NOMO-1 treated with dmso at 0.1 percent for 144 hours (cell line): Measurements from ENCODE around the gene TMPRSS11B.
"Not testable (repeated sequence)": the region's sequence is repeated elsewhere in the genome, so short reads cannot be mapped to it uniquely, and the experiment has no call there.

Experiments used
- DNase-seq: peaks from one replicate; lab custom pipeline; 2025; ENCODE audit not compliant: unreplicated experiment; lab: John Stamatoyannopoulos, UW

Gene TMPRSS11B

DNA sequence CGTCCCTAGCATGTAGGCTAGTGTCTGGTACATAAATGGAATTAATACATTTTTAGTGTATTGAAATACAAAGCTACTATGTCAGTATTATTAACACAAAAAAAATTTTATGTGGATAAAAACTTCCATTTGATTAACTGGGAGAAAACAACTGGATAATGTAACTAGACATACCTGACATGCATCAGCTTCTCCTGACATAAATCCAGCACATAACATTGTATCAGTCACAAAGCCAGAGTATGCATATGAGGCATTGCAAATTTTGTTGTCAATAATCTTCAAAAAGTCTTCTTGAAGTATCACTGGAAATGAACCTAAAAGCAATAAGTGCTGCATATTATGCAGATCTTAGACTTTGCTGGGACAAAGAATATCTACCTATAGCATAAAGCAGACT lies 16.9 kb downstream of the TMPRSS11B start:
- no peak for DNase-seq

DNA sequence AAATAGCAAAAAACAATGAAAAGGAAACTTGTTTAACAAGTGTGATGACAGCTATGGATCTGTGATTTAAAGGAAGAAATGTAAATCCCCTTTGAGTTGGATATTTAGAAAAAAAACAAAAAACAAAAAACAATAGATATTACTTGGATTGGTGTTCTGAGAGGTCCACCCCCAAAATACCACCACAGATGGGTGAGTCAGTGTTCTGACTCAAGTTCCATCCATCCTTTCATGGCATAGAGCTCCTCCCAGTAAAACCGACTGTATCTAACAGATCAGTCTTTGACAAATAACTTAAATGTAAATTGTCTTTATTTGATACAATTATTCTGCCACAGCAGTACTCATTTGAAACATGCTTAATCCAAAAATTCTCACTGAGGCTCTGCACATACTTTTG lies 27.4 kb downstream of the TMPRSS11B start:
- DNase-seq: no peak

DNA sequence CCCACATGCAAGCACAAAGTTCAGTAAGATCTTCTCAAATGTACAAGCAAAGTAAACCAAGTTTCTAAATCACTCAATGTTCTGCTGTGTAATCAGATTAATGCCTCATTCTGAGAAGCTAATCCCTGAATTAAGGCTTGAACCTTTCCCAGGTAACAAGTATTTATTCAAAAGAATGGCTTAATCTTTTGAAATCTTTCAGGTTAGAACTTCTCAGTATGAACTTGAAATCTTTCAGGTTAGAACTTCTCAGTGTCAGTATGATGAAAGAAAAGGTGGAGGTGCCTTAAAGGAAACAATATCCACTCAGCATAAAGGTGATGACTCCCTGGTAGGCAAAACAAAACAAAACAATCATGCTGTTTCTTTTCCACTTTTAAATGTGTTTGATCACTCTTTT lies 29.0 kb downstream of the TMPRSS11B start:
- DNase-seq: no peak

DNA sequence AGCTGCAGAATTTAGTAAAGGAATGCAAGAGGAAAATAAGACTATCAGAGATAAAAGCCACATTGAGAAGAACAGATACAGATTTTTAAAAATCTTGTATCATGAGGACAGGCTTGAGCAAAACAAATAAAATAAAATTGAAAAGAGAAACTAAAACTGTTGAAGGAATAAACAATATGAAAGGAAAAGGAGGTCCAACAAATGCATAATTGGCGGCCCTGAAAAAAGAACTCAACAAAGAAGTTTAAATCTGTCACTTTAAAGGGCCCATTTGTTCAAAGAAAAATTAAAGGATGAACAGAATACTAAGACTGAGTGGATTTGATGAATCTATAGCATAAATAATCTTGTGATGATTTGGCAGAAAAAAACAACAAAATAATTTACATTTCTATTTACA lies 36.5 kb downstream of the TMPRSS11B start:
- no peak for DNase-seq

DNA sequence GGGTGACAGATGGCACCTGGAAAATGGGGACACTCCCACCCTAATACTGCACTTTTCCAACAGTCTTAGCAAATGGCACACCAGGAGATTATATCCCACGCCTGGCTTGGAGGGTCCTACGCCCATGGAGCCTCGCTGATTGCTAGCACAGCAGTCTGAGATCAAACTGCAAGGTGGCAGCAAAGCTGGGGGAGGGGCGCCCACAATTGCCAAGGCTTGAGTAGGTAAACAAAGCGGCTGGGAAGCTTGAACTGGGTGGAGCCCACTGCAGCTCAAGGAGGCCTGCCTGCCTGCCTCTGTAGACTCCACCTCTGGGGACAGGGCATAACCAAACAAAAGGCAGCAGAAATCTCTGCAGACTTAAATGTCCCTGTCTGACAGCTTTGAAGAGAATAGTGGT lies 51.2 kb downstream of the TMPRSS11B start:
- DNase-seq: not testable (repeated sequence)

DNA sequence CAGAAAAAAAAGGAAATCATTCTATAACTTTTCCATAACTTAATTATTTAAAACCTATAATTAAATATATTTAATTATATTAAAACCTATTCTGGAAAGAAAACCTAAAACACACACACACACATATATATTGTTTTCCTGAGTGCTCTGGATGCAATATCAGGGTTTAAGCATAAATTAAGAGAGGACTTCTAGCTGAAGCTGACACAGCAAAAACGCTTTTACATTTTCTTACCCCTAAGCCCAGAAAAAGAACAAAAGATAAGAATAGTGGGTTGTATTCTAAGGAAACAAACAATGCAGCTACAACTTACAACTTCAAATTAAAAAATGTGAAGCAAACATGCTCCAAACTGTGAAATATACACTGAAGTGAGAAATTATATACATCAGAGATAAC lies 52.3 kb downstream of the TMPRSS11B start:
- DNase-seq: no peak

DNA sequence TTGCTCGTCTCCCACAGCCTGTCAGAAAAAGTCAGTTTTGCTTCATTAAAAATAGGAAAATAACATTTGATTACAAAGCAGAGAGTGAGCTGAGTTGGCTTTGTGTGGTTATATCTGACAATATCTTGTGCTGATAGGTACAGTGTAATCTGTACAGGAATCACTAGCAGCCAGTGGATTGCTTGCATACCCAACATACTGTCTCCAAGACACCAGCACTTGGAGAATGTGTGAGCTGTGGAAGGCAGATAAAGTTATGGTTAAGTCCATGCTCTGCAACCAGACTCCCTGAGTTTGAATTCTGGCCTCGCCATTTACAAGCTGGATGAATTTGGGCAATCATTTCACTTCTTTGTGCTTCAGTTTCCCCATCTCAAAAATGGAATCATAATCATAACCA lies 58.3 kb downstream of the TMPRSS11B start:
- DNase-seq: no peak

DNA sequence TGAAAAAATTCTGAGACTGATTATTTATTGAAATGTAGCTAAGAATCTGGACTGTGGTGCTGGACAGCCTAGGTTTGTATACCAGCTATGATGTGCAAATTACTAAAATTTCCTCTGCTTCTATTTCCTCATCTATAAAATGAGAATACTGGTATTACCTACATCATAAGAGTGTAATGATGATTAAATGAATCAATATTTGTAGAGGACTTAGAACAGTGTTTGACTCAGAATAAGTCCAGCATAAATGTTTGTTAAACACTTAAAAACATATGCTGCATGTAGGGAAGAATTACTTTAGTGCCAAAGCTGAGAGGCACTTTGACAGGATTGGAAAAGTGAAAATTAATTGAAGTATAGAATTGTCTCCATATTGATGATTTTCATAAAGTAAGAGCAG lies 60.6 kb downstream of the TMPRSS11B start:
- no peak for DNase-seq

DNA sequence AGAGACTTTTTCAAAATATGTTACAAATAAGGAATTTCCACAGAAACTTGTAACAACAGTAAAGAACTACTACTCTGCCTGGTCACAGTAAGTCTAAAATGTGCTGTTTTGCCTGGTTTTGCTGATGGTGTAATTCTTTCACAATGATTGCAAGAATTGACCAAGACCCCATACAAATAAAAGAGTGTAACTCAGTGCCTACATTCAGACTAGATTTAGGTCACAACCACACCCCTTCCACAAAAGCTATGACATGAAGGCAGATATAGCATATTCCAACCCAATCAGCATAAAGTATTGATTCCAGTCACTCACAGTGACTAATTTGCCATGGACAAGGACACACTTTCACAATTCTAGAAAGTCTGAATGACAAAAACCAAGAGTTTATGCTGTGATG lies 62.1 kb downstream of the TMPRSS11B start:
- DNase-seq: no peak

DNA sequence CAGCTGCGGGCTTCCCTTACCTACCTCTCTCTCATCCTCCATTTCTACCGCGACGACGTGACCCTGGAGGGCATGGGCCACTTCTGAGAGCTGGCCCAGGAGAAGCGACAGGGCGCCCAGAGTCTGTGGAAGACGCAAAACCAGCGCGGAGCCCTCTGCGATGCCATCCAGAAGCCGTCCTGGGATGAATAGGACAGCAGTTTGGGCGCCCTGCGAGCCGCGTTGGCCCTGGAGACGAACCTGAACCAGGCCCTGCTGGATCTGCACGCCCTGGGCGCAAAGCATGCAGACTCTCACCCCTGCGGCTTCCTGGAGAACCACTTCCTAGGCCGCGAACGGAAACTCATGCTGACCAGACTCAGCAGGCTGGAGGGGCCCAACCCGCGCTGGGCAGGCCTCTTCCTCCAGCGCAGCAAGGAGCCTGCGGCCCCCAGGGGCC lies 63.1 kb downstream of the TMPRSS11B start:
- no peak for DNase-seq

DNA sequence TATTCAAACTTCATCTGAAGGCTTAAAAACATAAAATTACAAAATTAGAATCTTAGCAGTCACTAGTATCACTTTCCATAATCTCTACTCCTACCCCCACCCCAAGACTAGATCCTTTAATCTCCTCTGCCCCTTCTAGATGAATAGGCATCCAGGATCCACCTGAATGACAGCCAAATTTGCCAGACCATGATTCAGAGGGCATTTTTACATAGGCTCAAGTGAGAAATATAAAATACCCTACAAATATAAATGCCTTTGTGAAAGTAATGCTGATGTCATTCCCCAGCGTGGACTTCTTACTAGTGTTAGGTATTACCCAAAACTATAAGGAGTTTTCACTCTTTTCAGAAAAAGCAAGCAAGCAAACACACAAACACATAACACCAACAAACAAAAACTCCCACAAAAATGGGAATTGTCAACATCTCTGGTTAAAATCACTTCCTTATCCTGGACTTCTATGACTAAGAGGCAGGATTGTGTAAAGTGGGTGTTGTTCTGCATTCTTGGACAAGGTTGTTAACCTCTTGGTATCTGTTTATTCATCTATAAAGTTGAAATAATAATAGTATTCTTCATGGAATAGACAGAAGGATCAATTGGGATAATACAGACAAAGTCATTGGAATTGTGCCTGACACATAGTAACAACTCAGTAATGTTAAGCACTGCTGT lies 64.5 kb downstream of the TMPRSS11B start:
- no peak for DNase-seq

DNA sequence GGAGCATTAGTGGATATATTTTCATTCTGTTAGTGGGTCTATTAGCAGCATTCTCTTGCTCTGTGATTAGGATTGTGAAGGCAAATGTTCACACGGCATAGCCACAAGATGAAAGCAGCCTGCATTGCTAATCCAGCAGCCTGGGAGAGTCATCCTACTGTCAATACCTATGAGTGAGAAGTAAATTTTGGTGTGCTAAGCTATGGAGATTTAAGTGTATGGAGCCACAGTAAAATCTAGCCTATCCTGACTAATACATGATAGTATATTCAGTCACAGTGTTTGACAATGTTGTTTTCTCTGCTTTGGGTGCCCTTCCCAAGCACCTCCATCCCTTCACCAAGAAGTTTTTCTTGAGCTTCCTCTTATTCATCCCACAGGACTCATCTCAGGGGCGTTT lies 68.6 kb downstream of the TMPRSS11B start:
- no peak for DNase-seq
